GM18861 (cell line): ENCODE results near the gene MAS1.

ENCODE experiments used
- ATAC-seq: cut with Tn5 transposase; IDR thresholded peaks from one replicate; pipeline ENCODE4 v1.9.1; 2021; ENCODE audit not compliant: unreplicated experiment

The MAS1 gene

DNA sequence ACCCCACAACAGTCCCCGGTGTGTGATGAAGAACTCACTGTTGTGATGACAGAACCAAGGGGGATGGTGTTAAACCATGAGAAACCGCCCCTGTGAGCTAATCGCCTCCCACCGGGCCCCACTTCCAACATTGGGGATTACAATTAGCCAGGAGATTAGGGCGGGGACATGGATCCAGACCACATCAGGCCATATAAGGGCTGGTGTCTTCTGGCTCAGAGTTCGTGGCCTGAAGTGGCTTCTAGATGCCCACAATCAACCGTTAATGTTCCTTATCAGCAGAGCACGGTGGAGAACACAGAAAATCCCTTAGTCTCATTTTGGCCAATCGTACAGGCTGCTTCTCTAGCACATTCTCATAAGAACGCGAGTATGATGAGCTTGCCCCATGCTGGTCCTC is 10.9 kb upstream of the MAS1 start:
- no peak for ATAC-seq

DNA sequence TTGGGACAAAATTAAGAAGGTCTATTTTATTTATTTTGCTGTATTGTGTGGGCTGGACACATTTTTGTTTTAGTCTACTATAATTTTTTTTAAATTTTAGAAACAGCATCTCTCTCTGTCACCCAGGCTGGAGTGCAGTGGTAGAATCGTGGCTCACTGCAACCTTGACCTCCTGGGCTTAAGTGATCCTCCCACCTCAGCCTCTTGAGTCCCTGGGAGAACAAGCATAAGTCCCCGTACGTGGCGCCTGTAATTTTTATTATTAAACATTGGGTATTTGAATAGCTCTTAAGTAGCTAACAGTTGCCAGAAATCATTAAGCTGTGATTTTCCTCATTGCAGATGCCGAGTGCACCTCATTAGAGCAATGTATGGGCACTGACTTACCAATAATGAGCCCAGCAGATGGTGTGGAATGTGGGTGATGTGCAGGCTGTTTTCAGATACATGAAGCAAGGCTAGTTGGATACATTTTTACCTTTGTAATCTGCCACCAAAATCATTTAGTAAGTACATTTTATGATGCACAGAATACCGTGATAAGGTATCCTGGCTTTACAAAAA is 10.3 kb upstream of the MAS1 start:
- ATAC-seq: no peak

DNA sequence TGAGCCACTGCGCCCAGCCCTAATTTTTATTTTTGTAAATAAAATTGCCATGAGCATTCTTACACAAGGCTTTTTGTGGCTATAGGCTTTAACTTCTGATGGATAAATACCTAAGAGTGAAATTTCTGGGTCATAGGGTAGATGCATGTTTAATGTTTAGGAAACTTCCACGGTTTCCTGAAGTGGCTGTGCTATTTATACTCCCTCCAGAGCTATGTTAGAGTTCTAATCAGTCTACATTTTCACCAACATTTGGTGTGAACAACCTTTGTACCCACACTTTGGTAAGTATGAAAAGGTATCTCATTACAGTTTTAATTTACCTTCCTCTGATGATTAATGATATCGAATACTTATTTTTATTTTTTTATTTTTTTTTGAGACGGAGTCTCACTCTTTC is 6.1 kb upstream of the MAS1 start:
- no peak for ATAC-seq

GRCh38 chr6:159886270-159886669 is 4.5 kb upstream of the MAS1 start:
- no peak for ATAC-seq

DNA sequence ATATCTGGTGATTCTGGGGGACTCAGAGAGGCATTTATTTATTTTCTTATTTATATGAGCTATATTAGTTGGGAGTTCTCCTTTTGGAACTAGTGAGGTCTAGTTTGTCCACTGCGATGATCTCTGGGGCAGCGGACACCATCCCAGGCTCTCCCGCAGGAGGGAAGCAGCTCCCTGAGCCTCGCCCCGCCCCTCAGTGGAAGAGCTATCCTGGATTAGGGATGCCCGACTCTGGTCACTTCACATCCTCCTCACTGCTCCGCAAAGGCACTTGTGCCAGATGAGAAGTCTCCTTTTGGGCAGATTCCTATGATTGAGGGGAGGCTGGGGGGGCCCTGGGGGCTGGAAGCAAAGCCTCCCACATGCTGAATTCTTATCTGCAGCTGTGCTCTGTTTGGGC is 3.6 kb upstream of the MAS1 start:
- no peak for ATAC-seq

DNA sequence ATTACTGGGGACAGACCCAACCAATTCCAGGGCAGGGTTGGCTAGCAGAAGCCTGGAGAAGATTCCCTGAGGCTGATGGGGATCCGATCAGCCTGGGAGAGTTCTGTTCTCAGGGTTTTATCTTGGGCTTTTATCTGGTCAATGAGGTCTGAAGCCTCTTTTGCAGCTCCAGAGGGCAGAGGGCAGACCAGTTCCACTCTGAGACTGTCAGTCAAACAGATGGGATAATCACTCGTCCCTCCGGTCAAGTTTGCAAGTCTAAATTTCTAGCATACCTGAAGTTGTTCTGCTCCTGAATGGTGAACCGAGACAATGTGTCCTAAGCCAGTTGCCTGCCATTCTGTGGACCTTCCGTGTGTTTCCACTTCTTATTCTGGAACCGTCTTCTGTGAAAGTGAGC is 3.0 kb upstream of the MAS1 start:
- ATAC-seq: no peak

- no peak for ATAC-seq
Observed at GRCh38 chr6:159890201-159890600, 587 bp upstream of the MAS1 start.

- no peak for ATAC-seq
Observed at GRCh38 chr6:159892053-159892452, 1.3 kb downstream of the MAS1 start.

DNA sequence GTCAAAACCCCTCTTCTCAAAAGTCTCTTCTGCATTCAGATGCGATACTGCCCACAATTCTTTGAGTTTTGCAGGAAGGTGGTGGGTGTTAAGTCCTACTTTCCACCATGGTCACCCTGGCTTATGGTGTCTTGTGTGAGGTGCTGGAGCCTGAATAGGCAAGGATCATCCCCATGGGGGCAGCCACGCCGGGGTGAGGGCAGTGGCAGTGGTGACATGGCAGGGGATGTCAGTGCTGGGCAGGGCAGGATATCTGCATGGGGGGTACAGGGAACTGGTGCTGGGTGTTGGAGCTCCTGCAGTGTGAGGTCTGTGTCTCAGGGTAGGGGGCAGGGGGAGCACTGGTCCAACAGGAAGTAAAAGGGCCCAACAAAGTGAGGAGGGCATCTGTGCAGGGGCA is 2.3 kb downstream of the MAS1 start:
- no peak for ATAC-seq

DNA sequence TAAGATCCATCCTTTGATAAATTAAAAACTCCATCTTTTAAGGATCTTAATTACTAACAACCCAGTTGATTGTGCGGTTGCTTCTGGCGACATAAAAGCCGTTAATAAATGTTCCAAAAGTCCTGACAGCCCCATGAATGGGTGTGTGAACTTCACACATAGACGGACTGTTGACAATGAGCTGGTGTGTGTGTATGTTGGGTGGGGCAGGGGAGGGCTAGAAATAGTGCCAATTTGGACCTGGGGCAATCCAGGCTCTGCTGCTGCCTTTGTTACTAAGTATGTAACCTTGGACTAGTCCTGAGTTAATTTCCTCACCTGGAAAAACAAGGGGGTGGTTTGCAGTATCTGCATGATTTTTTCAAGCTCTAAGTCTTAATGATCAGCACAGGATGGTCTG is 4.2 kb downstream of the MAS1 start:
- no peak for ATAC-seq

DNA sequence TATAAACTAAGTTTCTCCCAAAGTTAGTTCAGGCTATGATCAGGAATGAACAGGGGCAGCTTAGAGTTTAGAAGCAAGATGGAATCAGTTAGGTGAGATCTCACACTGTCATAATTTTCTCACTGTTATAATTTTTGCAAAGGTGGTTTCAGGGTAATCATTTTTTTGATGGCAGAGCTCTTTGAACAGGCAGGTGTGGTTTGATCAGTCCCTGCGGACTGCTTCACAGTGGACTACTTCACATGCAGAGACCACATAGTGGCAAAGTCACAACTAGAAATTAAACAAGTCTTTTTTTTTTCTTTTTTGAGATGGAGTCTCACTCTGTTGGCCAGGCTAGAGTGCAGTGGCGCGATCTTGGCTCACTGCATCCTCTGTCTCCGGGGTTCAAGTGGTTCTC is 6.8 kb downstream of the MAS1 start:
- no peak for ATAC-seq

DNA sequence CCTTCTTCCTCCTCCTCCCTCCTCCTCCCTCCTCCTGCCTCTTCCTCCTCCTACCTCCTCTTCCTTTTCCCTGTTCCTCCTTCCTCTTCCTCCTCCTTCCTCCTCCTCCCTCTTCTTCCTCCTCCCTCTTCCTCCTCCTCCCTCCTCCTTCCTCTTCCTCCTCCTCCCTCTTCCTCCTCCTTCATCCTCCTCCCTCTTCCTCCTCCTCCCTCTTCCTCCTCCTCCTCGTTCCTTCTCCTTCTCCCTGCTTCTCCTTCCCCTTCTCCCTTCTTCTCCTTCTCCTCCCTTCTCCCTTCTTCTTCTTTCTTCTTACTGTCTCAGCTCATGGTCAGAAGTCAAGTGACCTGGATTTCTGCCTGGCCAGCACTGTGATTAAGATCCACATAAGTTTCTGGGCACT is 7.7 kb downstream of the MAS1 start:
- no peak for ATAC-seq

GRCh38 chr6:159899994-159900745 is 9.4 kb downstream of the MAS1 start:
- ATAC-seq: no peak

GRCh38 chr6:159902620-159903019 is 11.8 kb downstream of the MAS1 start:
- ATAC-seq: no peak

GRCh38 chr6:159904497-159904911 is 13.7 kb downstream of the MAS1 start:
- peak; percentile 75 for ATAC-seq

GRCh38 chr6:159906400-159906799 is 15.6 kb downstream of the MAS1 start:
- ATAC-seq: no peak

DNA sequence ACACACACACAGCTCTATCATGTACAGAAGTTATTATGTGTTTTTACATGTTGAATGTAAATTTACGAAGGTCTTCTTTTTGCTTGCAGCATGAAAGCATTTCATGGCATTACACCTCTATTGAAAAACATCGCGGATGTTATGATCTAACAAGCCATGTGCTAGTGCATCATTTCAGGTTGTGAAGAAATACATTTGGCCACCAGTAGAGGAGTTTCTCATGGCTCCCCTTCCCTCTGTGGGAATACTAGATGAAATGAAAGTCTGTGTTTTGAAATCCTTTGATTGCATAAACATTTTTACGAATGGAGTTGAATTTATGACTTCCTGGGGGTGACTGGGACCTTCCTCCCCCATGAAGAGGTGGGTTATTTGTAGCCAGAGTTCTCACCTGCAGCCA is 17.7 kb downstream of the MAS1 start:
- ATAC-seq: no peak

DNA sequence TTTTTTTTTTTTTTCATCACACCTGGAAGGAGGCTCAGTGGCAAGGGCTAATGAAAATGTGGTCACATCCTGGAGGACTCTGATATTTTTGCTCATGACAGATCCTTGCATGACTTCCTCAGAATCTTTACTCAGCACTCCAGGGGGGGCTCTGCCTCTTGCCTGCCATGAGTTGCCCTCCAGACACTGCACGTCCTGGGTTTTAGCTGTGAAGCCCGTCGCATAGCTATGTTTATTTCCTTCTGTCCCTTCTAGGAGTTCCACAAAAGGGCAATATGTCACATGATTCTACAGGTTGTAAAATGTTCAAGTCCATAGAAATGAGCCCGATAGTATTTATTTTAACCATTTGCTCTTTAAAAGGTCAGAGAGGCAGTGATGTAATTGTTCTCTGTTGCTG is 18.2 kb downstream of the MAS1 start:
- ATAC-seq: no peak

GRCh38 chr6:159910342-159910741 is 19.6 kb downstream of the MAS1 start:
- ATAC-seq: no peak

DNA sequence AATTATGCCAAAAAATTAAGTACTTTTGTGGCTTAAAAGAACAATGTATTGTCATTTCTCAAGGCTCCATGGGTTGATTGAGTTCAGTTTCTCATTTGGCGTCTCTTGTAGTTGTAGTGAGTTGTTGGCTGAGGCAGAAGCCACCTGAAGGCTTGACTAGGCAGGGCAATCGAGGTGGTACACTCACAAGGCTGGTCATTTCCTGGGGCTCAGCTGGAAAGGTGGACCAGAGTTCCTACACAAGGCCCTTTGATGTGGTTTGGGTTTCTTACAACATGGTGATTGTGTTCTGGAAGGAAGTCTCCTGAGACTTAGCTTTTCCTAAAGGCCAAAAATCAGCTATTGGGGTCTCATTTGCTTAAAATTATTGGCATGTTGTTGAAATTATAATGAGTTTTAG is 22.6 kb downstream of the MAS1 start:
- no peak for ATAC-seq

GRCh38 chr6:159913862-159914564 is 23.2 kb downstream of the MAS1 start:
- ATAC-seq: no peak

DNA sequence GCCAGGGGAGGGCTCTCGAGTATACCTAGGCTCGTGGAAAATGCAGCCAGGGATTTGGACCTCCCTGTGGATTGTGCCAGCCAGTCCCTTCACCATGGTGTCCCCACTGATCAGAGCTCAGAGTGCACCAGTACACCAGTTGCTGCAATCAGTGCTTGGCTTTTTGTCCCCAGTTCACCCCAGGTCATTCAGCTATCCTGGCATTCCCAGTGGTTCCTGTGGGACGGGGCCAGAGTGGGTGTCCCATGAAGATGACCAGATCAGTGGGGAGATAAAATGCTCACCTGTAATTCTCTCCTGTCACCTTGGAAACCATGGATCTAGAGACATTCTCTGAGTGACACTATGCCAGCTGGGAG is 23.8 kb downstream of the MAS1 start:
- no peak for ATAC-seq

DNA sequence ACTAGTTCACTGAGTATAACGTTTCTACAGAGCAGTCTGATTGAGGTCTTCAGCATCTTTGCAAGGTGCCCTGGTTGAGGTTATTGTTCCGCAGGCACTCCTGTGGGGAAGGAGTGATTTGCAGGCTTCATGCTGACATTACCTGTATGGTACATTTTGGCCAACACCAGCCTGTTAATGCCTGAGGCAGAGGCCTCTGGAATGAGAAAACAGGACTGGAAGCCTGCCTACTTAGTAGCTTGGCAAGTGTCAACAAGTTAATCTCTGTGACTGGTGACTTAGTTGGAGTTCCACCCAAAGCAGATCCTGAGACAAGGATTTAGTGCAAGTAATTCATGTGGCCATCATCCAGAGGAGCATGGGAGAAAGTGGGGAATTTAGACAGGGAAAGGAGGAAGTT is 24.6 kb downstream of the MAS1 start:
- no peak for ATAC-seq
